Adrenal gland (tissue), 5 donors: Measurements from ENCODE around the gene TSPAN15.

Experiments used
- CTCF ChIP-seq, 6 experiments: fragments of 450-650 bp in 4 of 6; fragments of 200-600 bp in 2 of 6; sonication (generic) in 1 of 6; IDR thresholded peaks; 1 replicate in 5 of 6; 2 replicates in 1 of 6; pipeline versions ENCODE4 v1.5.1 to v1.8.0; 2016 to 2021; ENCODE audit warnings: antibody characterized with exemption in 6 of 6, mild to moderate bottlenecking in 2 of 6, moderate library complexity in 1 of 6
- POLR2A ChIP-seq, 2 donors: fragments of 450-650 bp; IDR thresholded peaks; one replicate each; pipeline ENCODE4 v1.6.1; 2017; ENCODE audit warnings: antibody characterized with exemption in 2 of 2, mild to moderate bottlenecking in 2 of 2, moderate library complexity in 1 of 2
- donor health status: DM: no; HTN: no; CAD: no.

DNA sequence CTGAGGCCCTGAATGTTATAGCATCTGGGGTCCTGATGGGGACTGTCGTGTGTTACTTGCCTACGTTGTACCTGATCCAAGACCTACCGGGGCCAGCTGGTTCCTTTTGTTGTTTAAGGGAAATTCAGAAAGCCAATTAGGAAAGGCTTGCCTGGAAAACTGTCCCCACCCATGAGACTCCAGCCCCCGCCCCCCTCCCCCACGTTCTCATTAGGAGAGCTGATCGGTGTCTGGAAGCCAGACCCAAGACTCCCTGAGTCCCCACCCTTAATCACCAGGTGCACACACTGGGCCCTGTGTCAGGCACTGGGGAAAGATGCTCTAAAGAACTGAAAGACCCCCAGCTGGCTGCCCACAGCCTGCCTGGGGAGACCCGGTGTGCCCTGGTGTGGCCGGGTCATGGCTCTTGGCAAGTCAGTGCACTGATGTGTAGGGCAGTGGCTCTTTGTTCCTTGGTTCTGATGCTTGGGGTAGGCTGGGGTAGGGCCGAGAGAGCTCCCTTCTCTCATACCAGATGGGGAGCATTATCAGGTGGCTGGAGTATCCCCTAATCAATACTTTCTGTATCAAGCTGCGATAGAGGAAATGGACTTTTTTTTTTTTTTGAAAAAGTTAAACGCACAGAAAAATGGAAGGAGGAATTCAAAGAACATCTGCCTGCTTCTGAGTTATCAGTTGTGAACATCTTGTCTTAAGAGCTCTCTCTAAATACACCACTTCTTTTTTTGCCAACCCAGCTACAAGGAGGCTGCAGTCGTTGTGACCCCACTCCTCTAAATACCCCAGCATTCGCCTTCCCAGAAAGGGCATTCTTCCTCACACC lies 16.9 kb downstream of the TSPAN15 start:
- TF ChIP-seq POLR2A (IDR thresholded peaks at IDR 0.05) (no peak), CTCF (IDR thresholded peaks at IDR 0.05) (no peak)
